Skeletal muscle cell (primary cell): Measurements from ENCODE around the gene CNTFR.
A peak's percentile ranks its signal among the peaks of the same experiment; 100 is the strongest.
"Not testable (repeated sequence)": the region's sequence is repeated elsewhere in the genome, so short reads cannot be mapped to it uniquely, and the experiment has no call there.

Experiments
- DNase-seq: peaks from one replicate; pipeline ENCODE4 v3.0.0-alpha.2; 2010; ENCODE audit warnings: low read depth
- H3K4me3 ChIP-seq: 2 replicates; pipeline ENCODE4 v1.5.1; 2011; ENCODE audit warnings: low read depth, mild to moderate bottlenecking, control low read depth, low read length, moderate library complexity

CNTFR gene, protein sequence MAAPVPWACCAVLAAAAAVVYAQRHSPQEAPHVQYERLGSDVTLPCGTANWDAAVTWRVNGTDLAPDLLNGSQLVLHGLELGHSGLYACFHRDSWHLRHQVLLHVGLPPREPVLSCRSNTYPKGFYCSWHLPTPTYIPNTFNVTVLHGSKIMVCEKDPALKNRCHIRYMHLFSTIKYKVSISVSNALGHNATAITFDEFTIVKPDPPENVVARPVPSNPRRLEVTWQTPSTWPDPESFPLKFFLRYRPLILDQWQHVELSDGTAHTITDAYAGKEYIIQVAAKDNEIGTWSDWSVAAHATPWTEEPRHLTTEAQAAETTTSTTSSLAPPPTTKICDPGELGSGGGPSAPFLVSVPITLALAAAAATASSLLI

GRCh38 chr9:34589636-34590380 lies at the start of gene CNTFR:
TSS of gene CNTFR (minus strand) at chr9:34589724. CDS start at chr9:34568981, 20,743 bp downstream.
- no peak for DNase-seq
- H3K4me3 ChIP-seq, result peak within 1 kb of the TSS; percentile 31

DNA sequence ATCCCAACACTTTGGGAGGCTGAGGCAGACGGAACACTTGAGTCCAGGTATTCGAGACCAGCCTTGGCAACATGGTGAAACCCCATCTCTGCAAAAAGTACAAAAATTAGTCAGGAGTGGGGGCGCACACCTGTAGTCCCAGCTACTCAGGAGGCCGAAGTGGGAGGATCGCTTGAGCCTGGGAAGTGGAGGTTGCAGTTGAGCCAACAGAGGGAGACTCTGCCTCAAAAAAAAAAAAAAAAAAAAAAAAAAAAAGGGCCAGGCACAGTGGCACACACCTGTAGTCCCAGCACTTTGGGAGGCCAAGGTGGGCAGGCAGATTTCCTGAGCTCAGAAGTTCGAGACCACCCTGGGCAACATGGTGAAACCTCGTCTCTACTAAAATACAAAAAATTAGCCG lies 49.8 kb upstream of the CNTFR start:
- H3K4me3 ChIP-seq, DNase-seq: not testable (repeated sequence)

DNA sequence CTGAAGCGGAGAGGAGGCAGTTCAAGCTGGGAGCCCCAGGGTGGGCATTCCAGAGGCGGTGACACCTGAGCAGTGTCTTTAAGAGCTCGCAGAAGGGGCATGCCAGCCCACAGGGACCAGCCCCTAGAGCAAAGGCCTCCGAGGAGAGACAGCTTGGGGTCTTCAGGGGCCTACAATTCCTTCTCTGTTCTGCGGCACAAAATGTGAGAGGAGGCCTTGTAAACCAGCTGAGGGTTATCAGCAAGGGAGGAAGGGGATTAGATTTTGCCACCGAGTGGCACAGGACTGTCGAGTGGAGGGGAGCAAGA lies 48.6 kb upstream of the CNTFR start:
- DNase-seq, result no peak
- peak overlapping the region; percentile 81 for H3K4me3 ChIP-seq

- DNase-seq, result peak; percentile 81
- H3K4me3 ChIP-seq, result peak within 1 kb of the TSS; percentile 81
Measured at GRCh38 chr9:34637356-34638137, 48.0 kb upstream of the CNTFR start, which contains the start of gene SIGMAR1. TSS of gene SIGMAR1 (minus strand) at chr9:34637787. CDS start at chr9:34637697, 90 bp downstream.

DNA sequence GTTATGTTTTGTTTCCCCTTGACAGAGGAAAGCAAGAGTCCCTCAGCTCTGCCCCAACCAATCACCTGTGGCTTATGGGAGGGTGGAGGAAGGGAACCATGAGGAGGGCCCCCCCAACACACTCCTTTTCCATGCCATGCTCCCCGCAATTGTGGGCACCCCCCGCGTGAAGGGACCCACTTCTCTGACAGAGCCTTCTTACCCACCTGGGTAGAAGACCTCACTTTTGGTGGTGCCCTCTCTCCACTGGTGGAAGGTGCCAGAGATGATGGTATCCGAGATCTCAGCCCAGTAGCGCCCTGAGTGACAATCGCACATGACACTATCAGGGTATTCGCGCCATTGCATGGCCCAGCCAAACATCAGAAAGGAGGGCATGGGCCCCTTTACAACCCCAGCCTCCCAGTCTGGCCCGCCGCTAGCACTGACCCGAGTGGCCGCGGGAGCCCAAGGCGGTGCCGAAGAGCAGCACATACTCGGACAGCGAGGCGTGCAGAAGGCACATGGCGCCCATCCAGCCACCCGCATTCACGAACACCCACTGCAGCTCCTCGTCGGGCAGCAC lies 47.3 kb upstream of the CNTFR start:
- peak overlapping the region; percentile 81 for H3K4me3 ChIP-seq
- DNase-seq, result no peak

- DNase-seq, result no peak
- no peak overlapping the region for H3K4me3 ChIP-seq
Measured at GRCh38 chr9:34635556-34635955, 46.0 kb upstream of the CNTFR start.

DNA sequence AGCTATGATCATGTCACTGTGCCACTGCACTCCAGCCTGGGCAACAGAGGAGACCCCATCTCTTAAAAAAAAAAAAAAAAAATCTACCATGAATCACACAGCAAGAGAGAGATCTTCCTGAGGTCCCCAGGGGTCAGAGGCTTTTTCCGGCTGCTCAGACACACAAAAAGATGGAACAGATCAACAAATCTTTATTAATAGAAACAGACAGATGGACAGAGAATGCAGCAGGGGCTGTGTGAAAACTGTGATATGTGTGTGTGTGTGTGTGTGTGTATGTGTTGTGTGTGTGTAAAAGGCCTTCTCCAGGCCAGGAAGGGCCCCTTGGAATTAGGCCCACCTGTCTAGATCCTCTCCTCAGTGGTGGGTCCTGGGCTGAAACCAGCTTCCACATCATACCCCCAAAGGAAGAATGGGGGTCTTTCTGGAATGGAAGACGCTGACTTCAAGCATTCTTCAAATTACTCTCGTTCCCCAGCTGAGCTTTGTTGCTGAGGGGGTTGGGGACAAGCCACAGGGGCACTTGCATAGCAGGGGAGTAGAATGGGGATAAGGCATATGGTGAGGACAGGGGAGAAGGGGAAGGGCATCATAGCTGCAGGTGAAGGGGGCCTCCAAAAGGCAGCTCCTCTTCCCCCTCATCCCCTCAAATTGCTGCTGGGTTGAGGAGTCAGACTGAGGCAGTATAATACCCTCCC lies 45.2 kb upstream of the CNTFR start:
- DNase-seq, result no peak
- H3K4me3 ChIP-seq, result no peak overlapping the region

DNA sequence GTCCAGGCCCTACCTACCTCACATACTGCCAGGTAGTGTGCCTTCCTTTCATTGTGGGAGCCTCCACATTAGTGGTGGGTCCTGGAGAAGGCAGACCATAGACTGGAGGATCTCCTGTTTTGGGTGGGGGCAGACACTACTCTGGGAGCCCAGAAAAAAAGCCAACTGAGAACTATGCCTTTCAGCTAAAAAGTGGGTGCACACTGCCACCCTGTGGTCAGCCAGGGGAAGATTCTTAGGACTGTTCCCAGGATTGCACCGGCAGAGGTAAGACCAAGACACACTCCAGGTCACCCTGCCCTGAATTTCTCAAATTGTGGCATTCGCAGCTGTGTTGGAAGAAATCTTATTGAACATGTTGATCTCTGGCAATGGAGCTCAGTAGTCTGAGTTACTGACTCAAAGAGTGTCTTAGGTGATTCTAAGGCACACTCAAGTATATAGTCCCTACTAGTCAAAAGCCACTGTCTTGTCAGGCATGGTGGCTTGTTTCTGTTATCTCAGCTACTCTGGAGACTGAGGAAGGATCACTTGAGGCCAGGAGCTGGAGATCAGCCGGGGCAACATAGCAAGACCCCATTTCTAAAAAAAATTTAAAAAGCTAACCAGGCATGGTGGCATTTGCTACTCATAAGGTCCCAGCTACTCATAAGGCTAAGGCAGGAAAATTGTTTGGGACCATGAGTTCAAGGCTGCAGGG lies 44.5 kb upstream of the CNTFR start:
- H3K4me3 ChIP-seq, result no peak overlapping the region
- DNase-seq, result no peak

DNA sequence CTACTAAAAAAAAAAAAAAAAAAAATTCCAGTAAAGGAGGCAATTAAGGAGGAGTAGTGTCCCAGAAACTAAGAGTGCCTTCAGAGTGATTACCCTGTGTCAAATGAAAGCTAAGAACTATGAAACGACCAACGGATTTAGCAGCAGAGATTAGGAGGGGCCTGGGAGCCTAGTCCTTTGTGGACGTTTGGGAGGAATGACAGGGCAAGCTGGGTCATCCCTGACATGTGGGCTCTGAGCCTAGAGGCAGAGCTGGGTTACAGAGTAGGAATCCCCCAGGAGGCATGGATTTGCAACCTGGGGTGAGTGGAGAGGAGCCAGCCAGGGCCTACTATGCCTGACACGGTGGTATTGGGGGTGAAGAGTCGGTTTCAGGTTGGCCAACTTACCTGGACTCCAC lies 43.6 kb upstream of the CNTFR start:
- no peak overlapping the region for H3K4me3 ChIP-seq
- no peak for DNase-seq

- DNase-seq, result no peak
- H3K4me3 ChIP-seq, result no peak overlapping the region
Measured at GRCh38 chr9:34630402-34631154, 41.1 kb upstream of the CNTFR start.

DNA sequence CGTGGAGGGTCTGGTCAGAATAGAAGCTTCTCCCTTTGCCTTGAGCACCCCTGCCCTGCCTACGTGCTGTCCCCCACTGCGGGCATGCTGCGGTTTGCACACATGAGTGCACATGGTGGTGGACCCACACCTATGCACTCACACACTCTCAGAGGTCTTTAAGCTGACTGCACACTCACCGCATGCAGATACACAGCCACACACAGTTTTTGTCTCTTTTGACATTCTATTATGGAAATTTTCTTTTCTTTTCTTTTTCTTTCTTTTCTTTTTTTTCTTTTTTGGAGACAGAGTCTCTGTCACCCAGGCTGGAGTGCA lies 39.9 kb upstream of the CNTFR start:
- H3K4me3 ChIP-seq, result no peak overlapping the region

DNA sequence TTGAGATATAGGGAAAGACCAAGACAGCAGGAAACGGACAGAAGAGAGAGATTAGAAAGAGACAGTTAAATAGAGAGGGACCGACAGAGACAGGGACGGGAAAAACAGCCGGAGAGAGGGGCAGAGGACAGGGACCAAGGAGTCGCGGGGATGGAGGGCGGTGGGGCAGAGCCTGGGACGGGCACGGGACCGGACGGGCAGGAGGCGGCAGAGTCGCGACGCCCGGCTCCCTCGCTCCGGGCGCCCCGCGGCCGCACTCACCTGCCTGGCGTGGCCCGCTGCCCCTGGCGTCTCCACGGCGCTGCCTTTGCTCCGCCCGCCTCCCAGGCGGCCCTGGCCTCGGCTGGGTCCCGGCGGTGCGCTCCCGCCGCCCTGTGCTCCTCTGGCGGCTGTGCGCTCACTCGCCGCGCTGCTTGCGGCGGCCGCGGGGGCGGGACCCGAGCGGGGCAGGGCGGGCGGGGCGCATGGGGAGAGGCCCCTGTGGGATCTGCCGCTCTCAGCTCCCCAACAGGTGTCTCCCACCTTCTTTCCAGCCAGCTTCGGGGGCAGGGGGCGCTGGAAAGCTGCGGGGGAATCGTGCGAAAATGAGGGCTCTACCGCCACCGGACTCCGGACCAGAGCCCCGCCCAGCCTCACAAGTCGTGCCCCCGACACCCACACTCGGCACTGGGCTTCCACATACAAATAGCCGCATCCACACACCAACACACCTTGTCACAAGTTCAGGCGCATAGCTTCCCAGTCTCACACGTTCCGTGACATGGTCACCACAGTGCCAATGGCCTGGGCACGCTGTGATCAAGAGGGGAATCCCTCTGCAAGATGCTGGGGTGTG lies 39.3 kb upstream of the CNTFR start, which contains the start of gene ARID3C:
Gene ARID3C, minus strand, starts transcription at position 411 of the 835 bp plus-strand sequence. CDS start 1,052 bp downstream, outside the sequence.
- DNase-seq, result no peak
- H3K4me3 ChIP-seq, result peak within 1 kb of the TSS; percentile 36

More for the DNA sequence above, 39.9 kb upstream of the CNTFR start:
- DNase-seq, result no peak

- DNase-seq, result no peak
- H3K4me3 ChIP-seq, result peak overlapping the region; percentile 36
Measured at GRCh38 chr9:34627716-34628655, 38.5 kb upstream of the CNTFR start.

- no peak overlapping the region for H3K4me3 ChIP-seq
- DNase-seq, result no peak
Measured at GRCh38 chr9:34625186-34625486, 35.6 kb upstream of the CNTFR start.

DNA sequence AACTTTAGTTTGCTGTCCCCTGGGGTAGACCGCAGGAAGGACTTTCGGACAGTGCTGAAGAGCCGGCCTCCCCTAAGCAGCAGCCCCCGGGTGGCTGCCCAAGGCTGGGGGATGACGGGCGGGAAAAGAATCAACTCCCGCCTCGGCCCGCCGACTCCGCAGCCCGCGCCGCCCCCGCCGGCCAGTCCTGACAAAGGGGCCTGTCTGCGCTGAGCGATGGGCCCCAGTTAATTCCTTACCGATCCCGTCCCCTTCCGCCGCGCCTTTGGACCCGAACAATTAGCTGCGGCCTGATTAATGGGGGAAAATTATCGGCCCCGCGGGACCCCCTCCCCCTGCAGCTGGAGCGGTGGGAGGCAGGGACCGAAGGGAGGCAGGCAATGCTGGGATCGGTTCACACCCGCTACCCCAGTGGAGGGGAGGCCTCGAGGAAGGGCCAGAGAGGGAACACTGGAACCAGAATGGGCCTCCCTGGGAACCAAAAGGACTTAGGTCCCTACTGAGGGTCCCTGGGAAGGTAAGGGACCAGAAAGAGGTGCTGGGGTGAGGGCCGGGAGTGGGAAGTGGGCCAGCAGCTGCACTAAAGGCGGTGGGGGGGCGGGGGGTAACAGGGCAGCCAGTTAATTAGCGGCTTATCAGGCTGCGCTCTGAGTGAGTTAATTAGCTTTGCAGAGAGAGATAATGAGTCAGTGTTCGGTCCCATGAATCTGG lies 35.1 kb upstream of the CNTFR start:
- no peak overlapping the region for H3K4me3 ChIP-seq
- DNase-seq, result no peak
